K562 (cell line): ENCODE measurements around the gene PUS10.

Source experiments
- BRCA1 ChIP-seq, 2 experiments: fragments of 450-650 bp in 1 of 2; sonication (generic) in 1 of 2; formaldehyde crosslinking in 1 of 2; IDR thresholded peaks; 2 replicates each; pipeline versions ENCODE4 v1.5.0 to v1.6.1; 2017 to 2020; ENCODE audit warnings: mild to moderate bottlenecking in 1 of 2, missing genetic modification reagents in 1 of 2
- CEBPB ChIP-seq: fragments of 450-650 bp; IDR thresholded peaks from 2 replicates; pipeline ENCODE4 v1.6.1; 2016; ENCODE audit warnings: missing genetic modification characterization, missing compliant biosample characterization
- EP300 ChIP-seq: IDR thresholded peaks from 2 replicates; pipeline ENCODE4 v1.6.1; 2012; ENCODE audit warnings: low read length, improper control_type of control experiment
- ESRRB ChIP-seq: fragments of 250-450 bp; sonication (Bioruptor Pico); IDR thresholded peaks from 2 replicates; pipeline ENCODE4 v1.5.0; 2020; ENCODE audit warnings: mild to moderate bottlenecking, moderate library complexity, borderline replicate concordance
- FOXK1 ChIP-seq: sonication (generic); formaldehyde crosslinking; IDR thresholded peaks from 2 replicates; pipeline ENCODE4 v1.8.0; 2022; ENCODE audit warnings: missing genetic modification reagents, mild to moderate bottlenecking, borderline replicate concordance
- LARP7 ChIP-seq: fragments of 450-650 bp; IDR thresholded peaks from 2 replicates; pipeline ENCODE4 v1.6.1; 2016
- NR2F6 ChIP-seq: fragments of 450-650 bp; formaldehyde crosslinking; IDR thresholded peaks from 2 replicates; pipeline ENCODE4 v1.4.0; 2020; ENCODE audit warnings: mild to moderate bottlenecking
- RFX7 ChIP-seq: fragments of 250-450 bp; sonication (Bioruptor Pico); IDR thresholded peaks from 2 replicates; pipeline ENCODE4 v1.5.1; 2021; ENCODE audit warnings: mild to moderate bottlenecking
- RNF2 ChIP-seq: sonication (generic); IDR thresholded peaks from 2 replicates; pipeline ENCODE4 v1.6.1; 2016
- ZBTB8A ChIP-seq: fragments of 450-650 bp; IDR thresholded peaks from 2 replicates; pipeline ENCODE4 v1.6.1; 2018; ENCODE audit warnings: mild to moderate bottlenecking, moderate library complexity; ENCODE audit not compliant: partially characterized antibody
- ZNF584 ChIP-seq: fragments of 200-800 bp; sonication (Bioruptor generic); IDR thresholded peaks from 2 replicates; pipeline ENCODE4 v1.6.1; 2016; ENCODE audit warnings: low read depth, mild to moderate bottlenecking, missing genetic modification characterization, missing compliant biosample characterization
- ZNF77 ChIP-seq: fragments of 250-450 bp; sonication (Bioruptor Pico); IDR thresholded peaks from 2 replicates; pipeline ENCODE4 v1.5.0; 2020
- TF ChIP-seq, protein P1 (sequence below), 3 experiments: IDR thresholded peaks in 2 of 3; conservative IDR thresholded peaks in 1 of 3; 2 replicates each; pipeline ENCODE4 v1.5.1; 2011 to 2012; ENCODE audit warnings: low read length in 3 of 3, mild to moderate bottlenecking in 3 of 3, control low read depth in 2 of 3, improper control_type of control experiment in 1 of 3, inconsistent platforms in 1 of 3, low read depth in 1 of 3, mixed read lengths in 1 of 3, moderate library complexity in 1 of 3; ENCODE audit not compliant: insufficient read depth in 2 of 3
- TF ChIP-seq, protein P2 (sequence below), 2 experiments: IDR thresholded peaks; 2 replicates each; pipeline ENCODE4 v1.6.1; 2011; ENCODE audit warnings: borderline replicate concordance in 1 of 2, control low read depth in 1 of 2, low read depth in 1 of 2, low read length in 1 of 2, mild to moderate bottlenecking in 1 of 2, mixed read lengths in 1 of 2, moderate library complexity in 1 of 2; ENCODE audit not compliant: insufficient read depth in 1 of 2, insufficient read length in 1 of 2, poor library complexity in 1 of 2, severe bottlenecking in 1 of 2; ENCODE audit errors: extremely low read depth in 1 of 2

DNA sequence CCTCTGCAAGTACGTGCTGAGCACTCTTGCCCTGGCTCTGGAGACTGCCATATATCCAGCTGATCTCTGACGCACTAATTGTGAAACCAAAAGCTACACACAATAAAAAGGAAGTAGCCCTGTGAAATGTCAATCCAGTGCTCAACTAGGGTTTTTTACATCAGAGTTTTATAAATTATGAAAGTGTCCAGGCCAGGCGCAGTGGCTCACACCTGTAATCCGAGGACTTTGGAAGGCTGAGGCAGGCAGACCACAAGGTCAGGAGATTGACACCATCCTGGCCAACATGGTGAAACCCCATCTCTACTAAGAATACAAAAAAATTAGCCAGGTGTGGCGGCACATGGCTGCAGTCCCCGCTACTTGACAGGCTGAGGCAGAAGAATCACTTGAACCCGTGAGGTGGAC is 25.1 kb downstream of the PUS10 start:
- TF ChIP-seq ZBTB8A (no peak), ZNF77 (CRISPR knock-in tag) (no peak), RFX7 (CRISPR knock-in tag) (no peak), LARP7 (no peak), EP300 (no peak), BRCA1 (IDR thresholded peaks at IDR 0.05) (no peak), BRCA1 (CRISPR knock-in tag; IDR thresholded peaks at IDR 0.05) (no peak), ZNF584 (CRISPR knock-in tag) (no peak), ESRRB (no peak), RNF2 (no peak), NR2F6 (CRISPR knock-in tag) (no peak), CEBPB (tag) (no peak), FOXK1 (no peak)
- TF ChIP-seq, protein P1, sequence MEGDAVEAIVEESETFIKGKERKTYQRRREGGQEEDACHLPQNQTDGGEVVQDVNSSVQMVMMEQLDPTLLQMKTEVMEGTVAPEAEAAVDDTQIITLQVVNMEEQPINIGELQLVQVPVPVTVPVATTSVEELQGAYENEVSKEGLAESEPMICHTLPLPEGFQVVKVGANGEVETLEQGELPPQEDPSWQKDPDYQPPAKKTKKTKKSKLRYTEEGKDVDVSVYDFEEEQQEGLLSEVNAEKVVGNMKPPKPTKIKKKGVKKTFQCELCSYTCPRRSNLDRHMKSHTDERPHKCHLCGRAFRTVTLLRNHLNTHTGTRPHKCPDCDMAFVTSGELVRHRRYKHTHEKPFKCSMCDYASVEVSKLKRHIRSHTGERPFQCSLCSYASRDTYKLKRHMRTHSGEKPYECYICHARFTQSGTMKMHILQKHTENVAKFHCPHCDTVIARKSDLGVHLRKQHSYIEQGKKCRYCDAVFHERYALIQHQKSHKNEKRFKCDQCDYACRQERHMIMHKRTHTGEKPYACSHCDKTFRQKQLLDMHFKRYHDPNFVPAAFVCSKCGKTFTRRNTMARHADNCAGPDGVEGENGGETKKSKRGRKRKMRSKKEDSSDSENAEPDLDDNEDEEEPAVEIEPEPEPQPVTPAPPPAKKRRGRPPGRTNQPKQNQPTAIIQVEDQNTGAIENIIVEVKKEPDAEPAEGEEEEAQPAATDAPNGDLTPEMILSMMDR (IDR thresholded peaks at IDR 0.05 in 2 of 3, conservative IDR thresholded peaks at IDR 0.05 in 1 of 3; ENCODE audit: insufficient read depth in 2 of 3, low read depth in 1 of 3, low read length in 3 of 3) = no peak
- TF ChIP-seq, protein P2, sequence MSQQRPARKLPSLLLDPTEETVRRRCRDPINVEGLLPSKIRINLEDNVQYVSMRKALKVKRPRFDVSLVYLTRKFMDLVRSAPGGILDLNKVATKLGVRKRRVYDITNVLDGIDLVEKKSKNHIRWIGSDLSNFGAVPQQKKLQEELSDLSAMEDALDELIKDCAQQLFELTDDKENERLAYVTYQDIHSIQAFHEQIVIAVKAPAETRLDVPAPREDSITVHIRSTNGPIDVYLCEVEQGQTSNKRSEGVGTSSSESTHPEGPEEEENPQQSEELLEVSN (IDR thresholded peaks at IDR 0.05; ENCODE audit: borderline replicate concordance in 1 of 2, extremely low read depth in 1 of 2, insufficient read depth in 1 of 2, insufficient read length in 1 of 2, low read depth in 1 of 2, low read length in 1 of 2, poor library complexity in 1 of 2, severe bottlenecking in 1 of 2) = no peak
